GM12892 (cell line): ENCODE data around the gene ZNF423.

Experiments
- POLR2A ChIP-seq: IDR thresholded peaks from 2 replicates; pipeline ENCODE4 v1.6.1; 2011; ENCODE audit warnings: low read depth, low read length, control low read depth
- POLR2AphosphoS5 ChIP-seq: IDR thresholded peaks from 2 replicates; pipeline ENCODE4 v1.6.1; 2011; ENCODE audit warnings: low read depth, low read length, control low read depth

DNA sequence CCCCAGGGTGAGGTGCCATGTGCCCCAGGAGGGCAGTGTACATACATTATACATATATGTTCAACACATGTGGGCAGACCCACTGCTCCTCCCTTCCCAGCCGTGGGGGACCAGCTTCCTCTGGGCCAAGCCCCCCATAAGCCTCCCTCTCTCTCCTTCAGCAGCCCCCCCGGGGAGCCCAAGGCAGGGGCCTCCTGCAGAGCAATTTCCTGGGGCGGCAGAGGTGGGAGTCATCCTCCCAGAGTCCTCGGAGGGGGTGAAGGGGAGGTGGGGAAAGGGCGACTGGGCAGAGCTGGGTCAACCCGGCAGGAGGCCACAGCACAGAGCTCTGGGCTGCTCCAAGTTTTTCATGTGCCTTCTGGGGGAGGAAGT lies 235.1 kb downstream of the ZNF423 start:
- TF ChIP-seq POLR2A (no peak), POLR2AphosphoS5 (no peak)
